ENCODE results near the gene PARP9. TPM values are rescaled to one million over a fixed set of nuclear protein-coding genes. Genes with fewer than 3 reads are reported as not detected.

PARP9 gene
- 100 to 1,000 TPM; 172 to 186 TPM for total RNA-seq

DNA sequence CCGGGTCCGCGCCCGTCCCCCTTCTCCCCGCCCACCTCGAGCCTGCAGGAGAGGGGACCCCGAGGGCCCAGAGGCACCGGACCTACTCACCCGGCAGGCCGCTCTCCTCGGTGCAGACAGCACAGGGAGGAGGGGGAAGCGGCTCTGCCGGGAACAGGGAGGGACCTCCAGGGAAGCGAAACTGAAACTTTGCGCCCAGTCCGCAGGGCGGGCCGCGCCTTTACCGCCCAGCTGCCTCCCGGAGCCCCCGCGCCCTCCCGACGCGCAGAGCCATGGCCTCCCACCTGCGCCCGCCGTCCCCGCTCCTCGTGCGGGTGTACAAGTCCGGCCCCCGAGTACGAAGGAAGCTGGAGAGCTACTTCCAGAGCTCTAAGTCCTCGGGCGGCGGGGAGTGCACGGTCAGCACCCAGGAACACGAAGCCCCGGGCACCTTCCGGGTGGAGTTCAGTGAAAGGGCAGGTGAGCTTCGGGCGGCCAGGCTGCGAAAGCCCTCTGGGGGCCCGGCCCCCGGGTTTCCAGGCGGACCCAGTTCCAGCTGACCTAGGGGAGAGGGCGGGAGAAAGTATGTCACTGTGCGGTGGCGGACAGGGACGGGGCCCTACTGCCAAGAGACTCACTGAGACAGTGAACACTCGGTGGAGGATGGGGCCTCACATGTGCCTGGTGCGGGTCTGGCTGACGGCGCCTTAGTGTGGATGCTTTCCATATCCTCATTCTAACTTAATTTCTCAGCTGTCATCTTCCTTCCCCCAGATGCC lies at the start of gene PARP9, which contains the start of gene DTX3L:
TSS of gene PARP9 (minus strand) at position 146 of the 758 bp plus-strand sequence. CDS start 4,680 bp downstream, outside the sequence.
TSS of gene DTX3L (plus strand) at position 184 of the 758 bp plus-strand sequence. CDS start at position 273, 89 bp downstream.
- Mint-ChIP-seq H3K4me1 (peaks cover 72% of the 10 kb centered on the region), H3K27me3 (no peaks in the 10 kb centered on the region), H3K27ac (peak within 1 kb of the TSS; percentile 98), H3K9me3 (no peaks in the 10 kb centered on the region), H3K36me3 (ENCODE audit: low read depth) (peaks cover 79% of the 10 kb centered on the region), H3K4me3 (peak within 1 kb of the TSS; percentile 93)
- DNase-seq: peak; percentile 90
- ChIA-PET CTCF (interaction anchor here (0.6 to 11.7 kb wide), 6 partner anchors 17 to 148 kb away, joined by 3 to 107 read pairs (median 3); partner anchors contain the start of genes PARP14 and WDR5B), POLR2A (interaction anchor here (0.5 to 1.2 kb wide), 6 partner anchors 14 to 131 kb away, joined by 3 to 7 read pairs (median 4); partner anchors contain the start of gene PARP14)

DNA sequence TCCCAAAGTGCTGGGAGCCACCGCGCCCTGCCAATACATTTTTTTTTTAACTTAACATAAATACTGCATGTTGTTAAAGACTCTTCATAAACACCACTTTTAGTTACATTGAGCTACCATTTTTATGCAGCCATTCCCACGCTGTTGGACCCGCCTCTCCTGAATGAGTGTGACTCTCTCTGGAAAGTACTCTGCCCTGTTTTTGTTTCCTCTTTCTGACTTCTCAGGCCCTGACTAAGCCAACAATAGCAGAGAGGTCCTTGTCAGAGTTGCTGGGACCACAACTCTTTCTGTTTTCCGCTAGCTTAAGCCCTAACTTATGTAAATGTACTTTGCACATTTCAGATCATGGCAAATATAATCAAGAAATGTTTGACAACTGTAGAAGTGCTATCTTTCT lies 48.6 kb upstream of the PARP9 start:
- Mint-ChIP-seq H3K36me3 (ENCODE audit: low read depth) (peaks cover 66% of the 10 kb centered on the region), H3K27ac (peak overlapping the region; percentile 69), H3K27me3 (no peaks in the 10 kb centered on the region), H3K4me1 (peaks cover 29% of the 10 kb centered on the region), H3K4me3 (no peak overlapping the region), H3K9me3 (peaks cover 5% of the 10 kb centered on the region)
- CTCF ChIA-PET: interaction anchor here (1.2 to 1.3 kb wide), 2 partner anchors 13 to 19 kb away, joined by 3 to 4 read pairs; no protein-coding TSS in a partner anchor
- no peak for DNase-seq
- POLR2A ChIA-PET: no interaction called here

DNA sequence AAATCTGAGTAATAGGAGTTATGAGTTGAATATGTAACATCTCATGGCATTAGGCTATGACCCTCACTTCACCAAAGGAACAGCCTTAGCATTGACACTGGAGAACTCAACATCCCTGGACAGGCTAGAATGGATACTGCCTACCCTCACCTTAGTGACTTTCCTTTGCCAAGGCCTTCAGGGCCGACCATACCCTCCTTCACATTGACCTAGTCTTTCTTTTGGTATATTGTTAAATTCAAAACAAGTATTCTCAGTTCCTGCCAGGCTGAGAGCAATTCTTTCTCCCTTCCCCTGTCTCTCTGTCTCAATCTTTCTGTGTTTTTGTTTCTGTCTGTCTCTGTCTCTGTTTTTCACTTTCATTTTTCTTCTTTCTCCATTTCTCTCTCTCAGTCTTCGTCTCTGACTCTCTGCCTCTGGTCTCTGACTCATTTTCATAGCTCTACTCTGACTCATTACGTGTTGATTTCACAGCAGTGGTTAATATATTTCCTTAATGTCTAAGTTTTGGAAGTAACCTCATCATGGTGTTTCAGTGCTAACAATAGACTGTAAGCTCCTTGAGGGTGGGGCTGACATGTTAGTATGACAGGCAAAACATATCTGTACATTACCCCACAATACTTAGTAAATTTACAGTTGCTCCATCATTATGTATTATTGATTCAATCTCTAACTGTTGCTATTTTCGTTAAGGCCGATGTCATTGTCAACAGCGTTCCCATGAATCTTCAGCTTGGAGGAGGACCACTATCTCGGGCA lies 45.9 kb upstream of the PARP9 start:
- ChIA-PET CTCF (interaction anchor here (0.6 to 1.2 kb wide), 3 partner anchors 12 to 43 kb away, joined by 3 to 4 read pairs (median 3); no protein-coding TSS in a partner anchor), POLR2A (interaction anchor here (0.7 kb wide), 1 partner anchor 45 kb away, joined by 6 read pairs; no protein-coding TSS in a partner anchor)
- peaks cover 28% of the 10 kb centered on the region for H3K4me1 Mint-ChIP-seq
- peak overlapping the region; percentile 21 for H3K4me3 Mint-ChIP-seq
- peak overlapping the region; percentile 87 for H3K27ac Mint-ChIP-seq
- no peaks in the 10 kb centered on the region for H3K27me3 Mint-ChIP-seq
- peak; percentile 36 for DNase-seq
- H3K36me3 Mint-ChIP-seq (ENCODE audit: low read depth): peaks cover 60% of the 10 kb centered on the region
- H3K9me3 Mint-ChIP-seq: peaks cover 5% of the 10 kb centered on the region

DNA sequence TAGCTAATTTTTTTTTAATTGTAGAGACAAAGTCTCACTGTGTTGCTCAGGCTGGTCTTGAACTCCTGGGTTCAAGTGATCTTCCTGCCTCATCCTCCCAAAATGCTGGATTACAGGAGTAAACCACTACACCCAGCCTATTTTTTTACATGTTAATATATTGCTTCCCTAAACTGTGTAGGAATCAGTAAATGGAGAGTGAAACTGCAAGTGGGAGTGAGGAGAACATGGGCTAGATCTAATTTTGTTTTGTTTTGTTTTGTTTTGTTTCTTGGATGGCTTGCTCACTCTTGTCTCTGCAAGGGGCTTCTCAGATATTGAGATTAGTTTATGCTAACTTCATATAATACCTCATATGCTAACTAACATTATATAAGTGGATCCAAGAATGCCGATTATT lies 44.8 kb upstream of the PARP9 start:
- Mint-ChIP-seq H3K36me3 (ENCODE audit: low read depth) (peaks cover 61% of the 10 kb centered on the region), H3K4me1 (peaks cover 29% of the 10 kb centered on the region), H3K4me3 (no peak overlapping the region), H3K9me3 (peaks cover 5% of the 10 kb centered on the region), H3K27ac (peak overlapping the region; percentile 84), H3K27me3 (no peaks in the 10 kb centered on the region)
- no peak for DNase-seq
- ChIA-PET CTCF (no interaction called here), POLR2A (no interaction called here)

DNA sequence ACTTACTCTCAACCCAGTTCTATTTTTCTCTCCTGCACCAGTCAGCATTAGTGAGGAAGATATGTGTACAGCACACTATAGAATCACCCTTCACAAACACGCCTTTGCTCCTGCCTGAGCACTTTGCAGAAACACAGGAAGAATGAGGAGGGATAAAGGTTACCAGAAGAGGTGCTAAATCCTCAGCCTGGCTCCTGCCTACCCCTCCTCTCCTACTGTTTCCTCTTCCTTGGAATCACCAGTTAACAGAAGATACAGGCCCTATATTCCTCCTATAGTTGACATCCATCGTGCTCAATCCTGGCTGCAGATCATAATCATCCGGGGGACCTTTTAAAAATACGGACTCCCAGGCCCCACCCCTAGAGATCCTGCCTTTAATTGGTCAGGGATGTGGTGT lies 42.2 kb upstream of the PARP9 start:
- no peak for DNase-seq
- POLR2A ChIA-PET: no interaction called here
- H3K9me3 Mint-ChIP-seq: peaks cover 5% of the 10 kb centered on the region
- CTCF ChIA-PET: no interaction called here
- H3K27me3 Mint-ChIP-seq: no peaks in the 10 kb centered on the region
- H3K27ac Mint-ChIP-seq: no peak overlapping the region
- peaks cover 33% of the 10 kb centered on the region for H3K4me1 Mint-ChIP-seq
- H3K36me3 Mint-ChIP-seq (ENCODE audit: low read depth): peaks cover 61% of the 10 kb centered on the region
- H3K4me3 Mint-ChIP-seq: no peak overlapping the region

DNA sequence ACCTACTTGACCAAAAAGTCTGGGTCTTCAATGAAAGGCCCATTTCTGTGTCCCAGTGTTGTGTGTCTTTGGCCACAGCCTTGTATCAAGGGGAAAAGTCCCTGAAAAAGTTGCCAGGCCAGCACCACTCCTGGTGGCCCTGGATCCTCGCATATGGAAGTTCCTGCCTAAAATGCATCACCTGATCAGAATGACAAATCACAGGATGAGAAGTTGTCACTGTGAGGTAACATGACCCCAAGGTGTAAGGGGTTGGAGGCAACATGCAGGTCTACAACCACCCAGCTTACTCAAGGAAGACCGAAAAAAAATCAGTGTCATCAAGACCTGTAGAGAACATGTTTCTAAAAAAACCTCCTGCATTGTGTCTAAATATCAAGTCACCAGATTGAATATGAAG lies 39.0 kb upstream of the PARP9 start:
- DNase-seq: no peak
- Mint-ChIP-seq H3K36me3 (ENCODE audit: low read depth) (peaks cover 52% of the 10 kb centered on the region), H3K27me3 (no peaks in the 10 kb centered on the region), H3K9me3 (peaks cover 5% of the 10 kb centered on the region), H3K4me1 (peaks cover 15% of the 10 kb centered on the region), H3K4me3 (no peak overlapping the region), H3K27ac (no peak overlapping the region)
- ChIA-PET CTCF (interaction anchor here (0.6 kb wide), 1 partner anchor 1056 kb away, joined by 3 read pairs; no protein-coding TSS in a partner anchor), POLR2A (interaction anchor here (0.6 kb wide), 1 partner anchor 49 kb away, joined by 4 read pairs; no protein-coding TSS in a partner anchor)

DNA sequence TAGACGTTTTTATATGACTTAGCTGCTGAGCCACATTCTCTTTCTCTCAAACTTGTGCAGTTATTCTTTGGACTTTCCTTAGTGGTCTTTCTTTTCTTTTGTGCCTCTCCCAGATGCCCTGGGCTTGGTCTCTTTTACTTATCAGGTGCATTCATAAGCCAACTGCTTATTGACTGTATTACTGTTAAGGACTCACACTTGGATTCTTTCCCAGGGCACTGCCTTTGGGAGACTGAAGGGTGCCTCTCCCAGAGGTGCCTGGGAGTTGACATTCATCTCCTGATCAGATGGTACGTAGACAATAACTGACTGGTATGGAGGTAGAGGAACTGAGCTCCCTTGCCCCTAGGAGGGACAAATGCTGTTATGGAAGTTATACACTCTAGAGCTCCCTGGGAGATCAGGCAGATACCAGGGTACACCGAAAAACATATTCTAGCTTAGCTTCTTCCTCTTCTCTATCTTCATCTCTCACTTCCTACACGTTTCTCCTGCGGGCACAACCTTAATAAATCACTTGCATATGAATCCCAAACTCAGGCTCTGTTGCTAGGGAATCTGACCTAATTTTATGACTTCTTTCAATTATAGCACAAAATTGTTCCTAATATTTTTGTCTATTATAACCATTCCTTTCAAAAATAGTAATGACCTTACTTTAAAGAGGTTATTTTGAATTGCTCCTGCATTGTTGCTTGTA lies 38.1 kb upstream of the PARP9 start:
- POLR2A ChIA-PET: no interaction called here
- CTCF ChIA-PET: no interaction called here
- Mint-ChIP-seq H3K36me3 (ENCODE audit: low read depth) (peaks cover 43% of the 10 kb centered on the region), H3K4me1 (peaks cover 12% of the 10 kb centered on the region), H3K27me3 (no peaks in the 10 kb centered on the region), H3K4me3 (no peak overlapping the region), H3K27ac (no peak overlapping the region), H3K9me3 (peaks cover 5% of the 10 kb centered on the region)
- no peak for DNase-seq

DNA sequence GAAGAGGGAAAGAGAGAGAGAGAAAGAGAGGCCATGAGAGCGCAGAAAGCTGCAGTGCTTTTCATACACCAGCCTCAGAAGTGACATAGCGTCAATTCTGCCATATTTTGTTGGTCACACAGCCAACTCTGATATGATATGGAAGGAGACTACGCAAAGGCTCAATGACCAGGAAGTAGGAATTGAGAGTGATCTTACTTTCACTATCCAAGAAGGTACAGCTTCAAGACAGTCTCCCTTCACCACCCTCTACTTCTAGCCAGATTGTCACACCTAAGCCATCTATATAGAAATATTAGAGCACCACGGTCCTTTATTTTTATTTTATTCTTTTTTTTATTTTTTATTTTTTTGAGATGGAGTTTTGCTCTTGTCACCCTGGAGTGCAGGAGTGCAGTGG lies 34.5 kb upstream of the PARP9 start:
- Mint-ChIP-seq H3K27ac (no peak overlapping the region), H3K4me1 (peaks cover 10% of the 10 kb centered on the region), H3K4me3 (no peak overlapping the region), H3K27me3 (no peaks in the 10 kb centered on the region), H3K9me3 (peaks cover 5% of the 10 kb centered on the region), H3K36me3 (ENCODE audit: low read depth) (peaks cover 43% of the 10 kb centered on the region)
- POLR2A ChIA-PET: interaction anchor here (0.7 kb wide), 1 partner anchor 113 kb away, joined by 4 read pairs; no protein-coding TSS in a partner anchor
- no peak for DNase-seq
- CTCF ChIA-PET: no interaction called here

DNA sequence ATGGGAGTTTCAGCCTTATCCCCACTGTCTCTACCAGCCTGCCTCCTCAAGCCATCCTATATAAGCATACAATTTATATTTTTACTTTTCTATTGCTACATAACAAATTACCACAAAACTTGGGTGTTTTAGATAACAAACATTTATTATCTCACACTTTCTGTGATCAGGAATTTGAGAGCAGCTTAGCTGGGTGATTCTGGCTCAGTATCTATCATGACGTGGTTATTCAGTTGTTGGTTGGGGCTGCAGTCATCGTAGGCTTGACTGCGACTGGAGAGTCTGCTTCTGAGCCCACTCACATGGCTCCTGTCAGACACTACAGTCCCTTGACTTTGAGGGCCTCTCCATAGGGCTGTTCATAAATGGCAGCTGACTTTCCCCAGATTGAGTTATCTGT lies 34.1 kb upstream of the PARP9 start:
- H3K27me3 Mint-ChIP-seq: no peaks in the 10 kb centered on the region
- peaks cover 39% of the 10 kb centered on the region for H3K36me3 Mint-ChIP-seq (ENCODE audit: low read depth)
- CTCF ChIA-PET: no interaction called here
- H3K4me3 Mint-ChIP-seq: no peak overlapping the region
- peaks cover 5% of the 10 kb centered on the region for H3K9me3 Mint-ChIP-seq
- H3K4me1 Mint-ChIP-seq: peaks cover 8% of the 10 kb centered on the region
- H3K27ac Mint-ChIP-seq: no peak overlapping the region
- DNase-seq: no peak
- POLR2A ChIA-PET: interaction anchor here (0.7 kb wide), 1 partner anchor 114 kb away, joined by 4 read pairs; no protein-coding TSS in a partner anchor

DNA sequence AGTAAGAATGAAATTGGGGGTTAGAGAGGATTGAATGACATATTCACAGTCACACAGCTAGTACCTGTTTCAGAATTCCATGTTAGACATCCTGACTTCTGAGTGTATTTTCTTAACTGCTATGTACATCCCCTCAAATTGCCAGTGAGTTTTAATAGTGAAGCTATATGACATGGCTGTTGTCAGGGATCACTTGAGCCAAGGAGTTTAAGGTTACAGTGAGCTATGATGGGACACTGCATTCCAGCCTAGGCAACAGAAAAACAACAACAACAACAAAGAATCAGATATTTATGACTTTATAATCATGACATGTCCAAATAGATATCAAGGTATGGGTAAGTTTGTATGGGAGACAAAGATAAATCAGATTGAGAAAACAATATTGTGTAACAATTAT lies 29.9 kb upstream of the PARP9 start:
- DNase-seq: no peak
- H3K4me1 Mint-ChIP-seq: peaks cover 6% of the 10 kb centered on the region
- H3K36me3 Mint-ChIP-seq (ENCODE audit: low read depth): peaks cover 30% of the 10 kb centered on the region
- H3K9me3 Mint-ChIP-seq: peaks cover 2% of the 10 kb centered on the region
- no peak overlapping the region for H3K4me3 Mint-ChIP-seq
- H3K27me3 Mint-ChIP-seq: no peaks in the 10 kb centered on the region
- POLR2A ChIA-PET: no interaction called here
- CTCF ChIA-PET: interaction anchor here (0.6 to 1.2 kb wide), 4 partner anchors 10 to 130 kb away, joined by 3 to 6 read pairs (median 4); no protein-coding TSS in a partner anchor
- H3K27ac Mint-ChIP-seq: no peak overlapping the region

DNA sequence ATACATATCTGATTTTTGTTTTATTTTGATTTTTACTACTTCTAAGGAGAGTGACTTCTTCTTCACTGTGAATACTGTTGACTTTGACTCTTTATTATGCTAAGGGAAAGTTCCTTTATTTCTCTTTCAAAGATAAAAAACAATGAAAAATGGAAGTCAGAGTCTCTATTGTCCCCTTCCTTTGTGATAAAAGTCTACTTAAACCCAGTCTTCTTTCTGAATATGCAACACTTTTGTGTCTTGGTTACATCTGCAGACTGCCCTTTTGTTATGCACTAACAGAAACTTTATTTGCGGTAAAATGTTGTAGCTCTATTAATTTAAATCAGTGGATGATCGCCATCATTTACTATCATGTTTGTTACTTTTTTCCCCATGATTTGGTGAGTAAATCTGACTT lies 26.5 kb upstream of the PARP9 start:
- no peak for DNase-seq
- ChIA-PET POLR2A (no interaction called here), CTCF (no interaction called here)
- peaks cover 14% of the 10 kb centered on the region for H3K4me1 Mint-ChIP-seq
- H3K27ac Mint-ChIP-seq: no peak overlapping the region
- no peaks in the 10 kb centered on the region for H3K27me3 Mint-ChIP-seq
- no peak overlapping the region for H3K4me3 Mint-ChIP-seq
- no peaks in the 10 kb centered on the region for H3K9me3 Mint-ChIP-seq
- peaks cover 26% of the 10 kb centered on the region for H3K36me3 Mint-ChIP-seq (ENCODE audit: low read depth)

DNA sequence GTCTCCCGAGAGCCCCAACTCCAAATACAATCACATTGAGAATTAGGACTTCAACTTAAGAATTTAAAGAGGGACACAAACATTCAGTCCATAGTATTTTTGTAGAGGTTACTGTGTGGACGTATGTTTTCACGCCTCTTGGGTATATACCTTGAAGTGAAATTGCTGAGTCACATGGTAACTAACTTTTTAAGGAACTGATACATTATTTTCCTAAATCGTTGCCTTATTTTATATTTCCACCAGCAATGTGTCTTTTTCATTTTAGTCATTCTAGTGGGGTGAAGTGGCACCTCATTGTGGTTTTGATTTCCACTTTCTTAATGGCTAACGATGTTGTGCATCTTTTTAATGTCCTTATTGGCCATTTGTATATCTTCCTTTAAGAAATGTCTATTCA lies 25.2 kb upstream of the PARP9 start:
- no peak for DNase-seq
- CTCF ChIA-PET: no interaction called here
- H3K27me3 Mint-ChIP-seq: no peaks in the 10 kb centered on the region
- peaks cover 33% of the 10 kb centered on the region for H3K36me3 Mint-ChIP-seq (ENCODE audit: low read depth)
- POLR2A ChIA-PET: no interaction called here
- H3K9me3 Mint-ChIP-seq: peaks cover 2% of the 10 kb centered on the region
- H3K4me1 Mint-ChIP-seq: peaks cover 16% of the 10 kb centered on the region
- H3K27ac Mint-ChIP-seq: no peak overlapping the region
- H3K4me3 Mint-ChIP-seq: no peak overlapping the region
